LoVo (cell line): Measurements from ENCODE around the gene DIP2A.

Source experiments
- DNase-seq: peaks from one replicate; pipeline ENCODE4 v3.0.0-alpha.2; 2016; ENCODE audit warnings: low spot score

Gene DIP2A

DNA sequence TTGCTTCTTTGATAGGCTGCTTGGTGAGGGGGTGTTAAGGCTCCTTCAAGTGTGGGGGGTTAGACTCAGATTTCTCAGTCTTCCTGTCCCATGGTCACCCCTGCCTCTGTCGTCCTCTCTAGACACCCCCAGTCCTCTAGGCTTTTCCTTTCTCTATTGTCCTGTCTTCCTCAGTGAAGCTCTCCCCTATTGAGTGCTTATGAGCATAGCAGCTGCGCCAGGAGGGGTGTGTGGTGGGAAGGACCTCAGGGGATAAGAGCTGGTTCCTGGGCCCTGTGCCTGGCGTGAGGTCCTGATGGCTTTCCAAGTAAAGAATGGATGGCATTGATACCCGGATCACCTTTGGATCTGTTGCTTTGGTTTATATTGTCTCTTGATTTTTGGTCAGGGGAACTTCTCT, 69.1 kb downstream of the DIP2A start:
- no peak for DNase-seq

DNA sequence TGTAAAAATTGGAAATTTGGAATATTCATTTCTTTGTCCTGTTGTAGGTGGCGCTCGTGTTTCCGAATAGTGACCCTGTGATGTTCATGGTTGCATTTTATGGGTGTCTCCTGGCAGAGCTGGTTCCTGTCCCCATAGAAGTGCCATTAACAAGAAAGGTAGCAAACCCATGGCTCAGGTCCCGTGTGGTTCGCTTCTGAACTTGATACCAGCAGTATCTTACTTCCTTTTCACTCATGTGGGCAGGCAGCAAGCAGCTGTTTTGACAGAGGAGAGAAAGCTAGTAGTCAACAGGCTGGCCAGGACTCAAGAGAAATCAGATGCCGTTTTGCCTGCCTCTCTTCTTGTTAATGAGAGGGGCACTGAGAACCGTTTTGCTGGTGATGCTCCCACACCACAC, 73.4 kb downstream of the DIP2A start:
- DNase-seq, result no peak

DNA sequence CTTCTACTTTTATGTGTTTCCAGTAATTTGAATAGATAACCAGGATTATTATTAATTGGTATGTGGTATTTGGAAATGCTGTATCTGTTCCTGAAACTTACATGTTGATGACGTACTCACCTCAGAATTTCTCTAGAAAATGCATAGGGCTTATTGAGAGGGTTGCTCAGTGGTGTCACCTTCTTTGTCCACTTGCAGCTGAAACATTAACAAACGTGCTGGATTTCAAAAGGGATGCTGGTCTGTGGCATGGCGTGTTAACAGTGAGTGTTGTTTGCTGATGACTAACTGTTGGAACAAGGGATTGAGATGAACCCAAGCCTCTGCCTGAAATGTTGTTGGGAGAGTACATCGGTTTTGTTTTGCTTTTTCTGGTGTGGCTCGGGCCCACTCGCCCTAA, 78.3 kb downstream of the DIP2A start:
- DNase-seq, result no peak

DNA sequence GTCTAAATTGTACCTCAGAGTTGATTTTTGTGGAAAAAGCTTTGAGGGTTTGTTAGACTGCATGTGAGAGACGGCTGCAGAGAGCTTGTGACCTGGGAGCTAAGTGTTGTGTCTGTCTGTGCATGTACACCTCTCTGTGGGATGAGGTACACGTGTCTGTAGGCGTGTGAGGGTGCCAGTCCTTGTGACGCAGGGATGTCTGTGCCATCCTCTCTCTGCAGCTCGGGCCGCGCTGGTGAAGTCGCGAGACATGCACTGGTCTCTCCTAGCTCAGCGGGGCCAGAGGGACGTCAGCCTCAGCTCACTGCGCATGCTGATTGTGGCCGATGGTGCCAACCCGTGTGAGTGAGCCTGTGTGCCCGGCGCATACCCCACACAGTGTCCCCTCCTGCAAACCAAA, 79.6 kb downstream of the DIP2A start:
- DNase-seq, result no peak

DNA sequence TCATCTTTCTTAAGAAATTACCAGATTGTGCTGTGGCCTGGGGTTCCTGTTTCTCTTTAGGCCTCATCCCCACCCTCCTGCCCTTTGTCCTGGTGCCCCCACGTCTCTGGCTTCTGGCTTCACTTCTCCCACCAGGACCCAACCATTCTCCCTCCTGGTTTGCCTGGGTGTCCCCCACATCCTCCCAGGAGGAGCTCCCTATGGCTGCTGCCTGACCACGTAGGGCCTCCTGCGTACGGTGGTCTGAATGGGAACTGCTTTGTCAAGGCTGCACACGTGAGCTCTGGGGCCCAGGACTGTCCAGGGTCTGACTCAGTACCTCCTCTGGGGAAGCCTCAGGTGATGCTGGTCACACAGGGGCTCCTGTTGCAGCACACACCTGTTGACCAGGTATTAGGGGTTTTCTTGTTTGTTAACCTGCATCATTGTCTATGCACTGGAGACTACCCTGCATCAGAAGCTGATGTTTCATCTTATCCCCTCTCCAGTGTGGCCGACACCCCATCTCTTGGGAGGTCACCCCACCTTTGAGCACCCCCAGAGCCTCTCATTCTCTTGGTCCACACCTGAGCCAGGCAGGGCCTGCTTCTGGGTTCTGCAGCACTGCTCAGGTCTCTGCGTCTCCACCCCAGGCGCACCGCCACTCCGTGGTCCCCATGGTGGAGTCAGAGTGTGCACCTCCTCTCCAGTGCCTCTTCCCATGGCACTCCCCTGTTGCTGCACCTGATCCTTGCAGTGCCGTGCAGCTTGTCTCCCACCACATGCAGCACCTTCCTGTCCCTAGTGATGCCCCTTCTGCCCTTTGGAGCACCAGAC, 80.4 kb downstream of the DIP2A start:
- DNase-seq, result no peak

DNA sequence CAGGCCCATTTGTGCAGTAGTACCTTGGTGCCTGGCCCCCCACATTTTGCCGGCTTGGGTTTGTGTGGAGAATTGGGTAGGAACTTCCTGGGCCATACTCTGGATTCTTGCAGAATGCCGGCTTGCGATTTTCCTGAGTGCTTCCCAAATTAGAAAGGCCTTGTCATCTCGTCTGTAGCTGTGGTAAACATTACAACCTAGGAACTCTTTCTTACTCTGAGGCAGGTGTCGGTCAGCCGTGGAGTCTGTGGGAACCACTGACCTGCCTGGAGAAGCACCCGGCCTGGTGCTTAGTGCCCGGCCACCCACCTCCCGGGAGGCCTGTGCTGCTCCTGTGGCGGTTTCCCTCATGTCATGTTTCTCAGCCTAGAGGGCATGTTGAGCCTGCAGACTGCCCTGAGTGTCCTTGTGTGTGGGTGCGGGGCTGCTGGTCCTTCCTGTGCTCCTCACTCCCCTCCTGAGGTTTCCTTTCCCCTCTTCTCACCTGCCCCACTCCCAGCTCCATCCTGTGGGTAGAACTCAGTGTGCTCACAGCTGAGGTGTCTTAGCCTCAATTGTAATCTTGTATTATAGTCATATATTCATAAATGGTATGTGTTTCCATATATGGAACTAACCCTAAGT, 81.5 kb downstream of the DIP2A start:
- no peak for DNase-seq

DNA sequence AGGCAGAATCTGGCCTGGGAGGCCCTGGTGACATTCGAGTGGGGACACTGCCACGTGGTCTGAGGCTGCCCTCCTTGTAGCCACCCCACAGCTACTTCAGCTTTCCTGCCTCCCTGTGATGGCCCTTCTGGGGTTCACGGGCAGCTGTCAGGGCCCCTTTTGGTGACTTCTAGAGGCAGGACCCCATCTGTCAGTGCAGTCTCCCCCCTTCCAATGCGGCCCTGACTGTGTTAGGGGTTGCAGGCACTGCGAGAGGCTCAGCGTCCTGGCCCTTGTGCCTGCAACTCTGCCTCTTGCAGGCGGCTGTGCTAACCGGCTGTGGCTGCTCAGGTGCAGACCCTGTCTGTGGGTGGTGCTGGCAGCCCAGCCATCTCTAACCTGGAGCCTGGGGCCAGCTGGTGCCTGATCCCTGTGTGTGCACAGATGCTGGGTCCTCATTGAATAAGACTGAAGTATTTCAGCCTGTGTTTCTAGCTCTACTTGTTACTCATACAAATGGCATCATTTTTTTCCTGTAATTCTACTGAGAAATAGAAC, 84.0 kb downstream of the DIP2A start:
- DNase-seq, result no peak

DNA sequence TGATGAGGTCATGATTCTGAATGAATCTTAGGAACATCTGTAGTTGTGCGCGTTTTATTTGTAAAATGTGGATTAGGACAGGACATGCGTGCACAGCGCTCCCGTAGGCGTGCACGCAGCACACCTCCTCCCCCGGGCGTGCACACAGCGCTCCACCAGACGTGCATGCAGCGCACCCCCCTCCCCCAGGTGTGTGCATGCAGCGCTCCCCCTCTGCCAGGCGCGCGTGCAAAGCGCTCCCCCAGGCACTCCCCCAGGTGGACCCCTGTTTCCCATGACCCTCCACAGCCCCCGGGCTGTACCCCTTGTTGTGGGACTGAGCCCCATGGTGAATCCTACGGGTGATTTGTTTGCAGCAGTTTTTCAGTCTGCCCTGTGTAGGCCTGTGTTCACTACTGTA, 84.6 kb downstream of the DIP2A start:
- no peak for DNase-seq

DNA sequence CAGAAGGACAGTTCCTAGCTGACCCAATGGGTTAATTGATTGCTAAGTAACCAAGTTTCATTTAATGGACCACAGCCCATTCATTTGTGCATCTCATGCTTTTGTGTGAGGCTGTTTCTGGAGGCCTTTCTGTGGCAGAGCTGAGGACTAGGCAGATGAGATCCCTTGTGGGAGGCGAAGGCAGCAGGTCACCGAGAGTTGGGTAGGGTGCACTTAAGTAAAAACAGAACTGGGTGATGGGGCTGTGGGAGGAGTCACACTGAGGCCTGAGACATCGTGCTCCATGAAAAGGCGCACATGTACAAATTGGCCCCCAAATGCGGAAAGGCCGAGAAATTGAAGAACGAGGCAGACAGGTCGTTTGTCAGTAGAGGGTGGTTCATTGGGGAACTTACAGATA, 85.3 kb downstream of the DIP2A start:
- DNase-seq, result no peak

DNA sequence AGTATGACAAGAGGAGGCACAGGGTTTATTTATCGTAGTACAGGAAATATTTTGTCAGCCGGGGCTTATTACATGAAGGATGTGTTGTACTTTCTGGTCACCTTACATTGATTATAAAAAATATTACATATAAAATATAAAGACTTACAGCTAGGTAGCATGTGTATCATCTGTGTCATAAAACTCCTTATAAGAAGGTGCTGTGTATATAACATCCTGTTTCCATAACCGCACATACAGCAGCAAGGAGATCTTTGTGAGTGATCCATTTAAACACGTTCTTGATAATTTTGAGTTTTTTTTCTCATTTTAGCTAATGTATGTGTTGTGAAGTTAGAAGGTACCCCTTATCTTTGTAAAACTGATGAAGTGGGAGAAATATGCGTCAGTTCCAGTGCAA, 86.1 kb downstream of the DIP2A start:
- no peak for DNase-seq

DNA sequence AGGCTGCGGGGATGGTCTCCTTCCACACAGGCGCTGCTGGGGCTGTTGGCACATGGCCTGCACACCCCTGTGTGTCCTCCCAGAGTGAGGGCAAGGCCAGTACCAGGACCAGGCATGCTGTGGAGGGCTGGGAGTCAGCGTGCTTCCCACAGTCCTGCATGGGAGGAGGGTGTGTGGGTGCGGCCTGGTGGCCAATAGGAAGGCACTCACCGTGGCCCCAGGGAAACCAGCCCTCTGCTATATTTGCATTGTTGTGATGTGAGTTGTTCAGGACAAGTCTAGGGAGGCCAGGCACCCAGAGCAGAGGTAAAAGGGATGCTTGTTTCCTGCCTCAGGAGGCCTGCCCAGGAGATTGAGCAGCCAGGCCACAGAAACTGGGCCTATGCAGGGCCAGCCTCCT, 86.7 kb downstream of the DIP2A start:
- DNase-seq, result no peak

DNA sequence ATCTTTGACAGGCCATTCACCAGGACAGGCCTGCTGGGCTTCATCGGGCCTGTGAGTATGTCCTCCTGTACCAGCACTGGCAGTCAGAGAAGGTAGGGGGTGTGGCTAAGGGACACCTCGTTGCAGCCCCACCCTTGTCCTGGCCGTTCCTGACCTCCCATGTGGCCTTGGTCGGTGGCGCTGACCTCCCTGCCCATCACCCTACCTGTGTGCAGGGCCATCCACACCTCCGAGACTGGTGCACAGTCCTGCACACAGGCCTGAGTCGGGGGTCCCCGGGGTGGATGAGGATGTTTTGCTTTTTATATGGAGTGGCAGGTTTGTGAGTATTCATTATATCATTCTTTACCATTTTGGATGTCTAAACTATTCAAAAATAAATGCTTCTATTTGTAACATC, 87.2 kb downstream of the DIP2A start:
- DNase-seq, result no peak

DNA sequence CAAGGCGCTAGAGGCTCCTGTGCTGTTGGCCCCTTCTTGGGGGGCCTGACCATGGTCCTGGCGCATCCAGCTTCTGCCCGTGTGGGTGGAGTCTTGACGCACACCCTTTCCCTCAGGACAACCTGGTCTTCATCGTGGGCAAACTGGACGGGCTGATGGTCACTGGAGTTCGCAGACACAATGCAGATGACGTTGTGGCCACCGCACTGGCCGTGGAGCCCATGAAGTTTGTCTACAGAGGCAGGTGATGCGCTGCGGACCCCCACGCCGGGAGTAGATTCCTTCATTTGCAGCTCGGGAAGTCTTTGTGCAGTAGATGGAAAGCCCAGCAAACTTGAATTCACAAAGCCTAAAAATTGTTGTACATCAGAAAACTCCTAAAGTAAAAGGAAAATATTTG, 88.1 kb downstream of the DIP2A start:
- DNase-seq, result no peak

DNA sequence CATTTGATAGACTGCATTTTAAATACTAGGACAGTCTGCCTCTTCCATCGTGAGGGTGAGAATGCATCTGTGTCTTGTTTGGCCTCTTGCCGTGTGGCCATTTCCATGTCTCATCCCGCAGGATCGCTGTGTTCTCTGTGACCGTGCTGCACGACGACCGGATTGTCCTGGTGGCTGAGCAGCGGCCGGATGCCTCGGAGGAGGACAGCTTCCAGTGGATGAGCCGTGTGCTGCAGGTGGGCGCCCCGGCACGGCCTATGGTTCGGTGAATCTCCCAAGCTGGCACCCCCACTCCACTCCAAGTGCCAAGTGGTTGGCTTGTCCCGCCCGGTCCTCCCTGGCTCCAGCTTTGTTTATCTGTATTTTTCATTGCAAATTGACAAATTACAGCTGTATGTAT, 91.0 kb downstream of the DIP2A start:
- no peak for DNase-seq

DNA sequence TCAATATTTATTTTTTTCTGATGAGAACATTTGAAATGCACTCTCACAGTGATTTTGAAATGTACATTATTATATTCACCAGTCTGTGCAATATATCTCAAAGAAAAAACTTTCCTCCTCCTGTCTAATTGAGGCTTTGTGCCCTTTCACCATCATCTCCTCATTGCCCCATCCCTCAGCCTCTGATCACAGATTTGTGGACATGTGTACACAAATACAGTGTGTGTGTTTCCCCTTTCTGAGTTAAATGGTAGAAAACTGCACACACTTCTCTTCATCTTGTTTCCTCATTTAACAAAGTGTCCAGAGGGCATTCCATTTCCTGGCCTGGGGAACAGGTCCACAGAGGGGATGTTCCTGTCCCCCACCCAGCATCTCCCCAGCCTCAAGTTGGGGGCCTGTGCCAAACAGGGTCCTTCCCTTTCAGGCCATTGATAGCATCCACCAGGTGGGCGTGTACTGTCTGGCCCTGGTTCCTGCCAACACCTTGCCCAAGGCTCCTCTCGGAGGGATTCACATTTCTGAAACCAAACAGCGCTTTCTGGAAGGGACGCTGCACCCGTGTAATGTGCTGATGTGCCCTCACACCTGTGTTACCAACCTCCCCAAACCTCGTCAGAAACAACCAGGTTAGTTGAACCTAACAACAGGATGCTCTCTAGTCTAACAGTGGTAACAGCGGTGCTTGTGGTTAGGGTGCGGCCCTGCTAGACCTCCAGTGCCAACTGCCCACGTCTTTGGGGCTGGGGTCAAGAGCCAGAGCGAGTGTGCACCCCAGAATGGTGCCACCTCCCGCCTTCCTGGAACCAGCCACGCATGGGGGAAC, 91.6 kb downstream of the DIP2A start:
- DNase-seq, result no peak

DNA sequence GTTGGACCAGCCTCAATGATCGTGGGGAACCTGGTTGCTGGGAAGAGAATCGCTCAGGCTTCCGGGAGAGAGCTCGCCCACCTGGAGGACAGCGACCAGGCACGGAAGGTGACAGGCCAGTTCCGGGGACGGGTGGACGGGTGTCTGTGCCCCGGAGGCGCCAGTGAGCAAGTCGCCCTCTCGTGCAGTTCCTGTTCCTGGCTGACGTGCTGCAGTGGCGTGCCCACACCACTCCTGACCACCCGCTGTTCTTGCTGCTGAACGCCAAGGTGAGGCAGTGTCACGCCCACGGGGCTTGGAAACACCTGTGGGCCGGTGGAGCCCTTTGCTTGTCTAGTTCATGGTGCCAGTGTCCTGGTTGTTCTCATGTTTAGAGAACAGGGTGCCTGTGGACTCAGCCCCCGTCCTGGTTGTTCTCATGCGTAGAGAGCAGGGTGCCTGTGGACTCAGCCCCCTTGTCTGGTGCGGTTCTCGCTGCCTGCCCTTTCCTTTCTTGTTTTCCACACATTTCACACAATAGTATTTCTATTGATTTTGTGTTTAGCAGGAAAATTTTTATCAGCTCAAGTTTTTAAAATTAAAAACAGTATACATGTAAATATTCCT, 93.0 kb downstream of the DIP2A start:
- no peak for DNase-seq

DNA sequence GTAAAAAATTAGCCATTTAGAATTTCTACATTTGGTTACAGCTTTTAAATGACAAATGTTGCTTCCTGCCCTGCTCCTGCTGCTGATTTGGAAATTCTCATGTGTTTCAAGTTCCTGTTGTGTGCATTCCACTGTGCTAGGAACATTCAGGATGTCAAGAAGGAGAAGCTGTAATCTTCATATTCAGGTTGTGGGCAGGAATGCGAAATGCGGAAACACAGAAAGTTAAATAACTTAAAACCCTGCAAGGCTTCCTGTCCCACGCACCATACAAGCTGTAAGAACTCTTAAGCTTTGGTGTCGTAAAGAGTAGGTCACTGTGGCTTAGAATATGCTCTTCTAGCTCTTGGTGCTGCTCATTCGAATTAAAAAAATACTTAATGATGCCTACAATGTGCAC, 93.6 kb downstream of the DIP2A start:
- no peak for DNase-seq

DNA sequence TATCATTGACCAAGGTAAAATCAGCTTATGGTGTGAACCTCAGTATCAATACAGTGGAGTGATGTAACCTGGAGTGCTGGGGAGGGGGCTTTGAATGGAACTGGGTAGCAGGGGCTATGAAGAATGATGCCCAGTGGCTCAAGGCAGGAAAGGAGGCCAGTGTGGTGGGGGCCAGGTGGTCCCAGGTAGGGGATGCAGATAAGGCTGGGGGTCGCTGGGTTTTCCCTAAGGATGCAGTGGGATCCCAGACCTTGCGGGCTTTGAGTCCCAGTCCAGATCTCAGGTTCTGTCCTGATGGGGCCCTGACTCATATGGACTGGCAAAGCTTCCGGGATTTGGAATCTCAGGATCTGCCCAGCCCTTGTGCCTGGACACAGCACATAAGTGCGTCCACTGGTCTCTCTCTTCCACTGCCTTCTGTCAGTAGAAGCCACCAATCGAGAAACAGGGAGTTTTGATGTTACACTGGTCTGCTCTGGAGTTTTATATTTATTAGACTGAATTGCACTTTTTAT, 94.2 kb downstream of the DIP2A start:
- DNase-seq, result no peak

DNA sequence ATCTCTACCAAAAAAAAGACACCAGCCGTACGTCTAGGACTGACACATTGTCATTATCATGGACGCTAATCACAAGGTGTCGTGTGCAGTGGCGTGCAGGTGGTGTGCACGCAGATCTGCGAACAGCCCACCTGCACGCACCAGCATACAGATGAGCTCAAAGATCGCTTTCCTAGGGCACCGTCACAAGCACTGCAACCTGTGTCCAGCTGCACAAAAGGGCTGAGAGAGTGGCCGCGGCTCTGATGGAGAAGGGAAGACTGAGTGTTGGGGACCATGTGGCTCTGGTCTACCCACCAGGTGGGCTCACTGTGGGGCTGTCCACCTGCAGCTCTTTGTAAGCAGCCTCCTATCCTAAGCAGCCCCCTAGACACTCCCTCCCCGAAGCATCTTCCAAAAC, 95.3 kb downstream of the DIP2A start:
- DNase-seq, result no peak

DNA sequence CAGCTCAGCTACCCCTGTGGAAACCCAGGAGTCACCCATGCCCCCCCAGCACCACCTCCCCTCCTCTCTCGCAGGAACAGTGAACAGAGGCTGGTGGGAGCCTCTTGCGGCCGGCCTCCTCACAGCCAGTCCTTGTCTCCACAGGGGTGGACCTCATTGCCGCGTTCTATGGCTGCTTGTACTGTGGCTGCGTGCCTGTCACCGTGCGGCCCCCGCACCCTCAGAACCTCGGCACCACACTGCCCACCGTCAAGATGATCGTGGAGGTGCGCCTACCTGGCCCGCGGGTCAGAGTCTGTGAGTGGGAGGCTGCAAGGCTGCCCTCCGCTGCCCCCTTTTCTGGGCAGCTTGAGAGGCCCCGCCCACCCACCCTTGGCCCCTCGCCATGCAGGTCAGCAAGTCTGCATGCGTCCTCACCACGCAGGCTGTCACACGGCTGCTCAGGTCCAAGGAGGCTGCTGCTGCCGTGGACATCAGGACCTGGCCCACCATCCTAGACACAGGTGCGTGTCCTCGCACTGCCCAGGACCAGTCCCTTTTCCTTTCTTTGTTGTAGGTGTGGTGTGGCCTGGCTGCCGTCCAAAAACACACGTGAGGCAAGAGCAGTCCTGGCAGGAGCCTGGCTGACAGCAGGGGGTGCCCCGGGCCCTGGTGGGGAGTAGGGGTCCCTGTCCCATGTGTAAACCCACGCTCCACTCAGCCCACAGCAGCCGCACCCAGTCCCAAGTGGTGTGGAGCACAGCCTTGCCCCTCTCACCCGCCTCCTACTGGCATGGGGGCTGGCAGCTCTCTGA, 95.9 kb downstream of the DIP2A start:
- DNase-seq, result no peak

DNA sequence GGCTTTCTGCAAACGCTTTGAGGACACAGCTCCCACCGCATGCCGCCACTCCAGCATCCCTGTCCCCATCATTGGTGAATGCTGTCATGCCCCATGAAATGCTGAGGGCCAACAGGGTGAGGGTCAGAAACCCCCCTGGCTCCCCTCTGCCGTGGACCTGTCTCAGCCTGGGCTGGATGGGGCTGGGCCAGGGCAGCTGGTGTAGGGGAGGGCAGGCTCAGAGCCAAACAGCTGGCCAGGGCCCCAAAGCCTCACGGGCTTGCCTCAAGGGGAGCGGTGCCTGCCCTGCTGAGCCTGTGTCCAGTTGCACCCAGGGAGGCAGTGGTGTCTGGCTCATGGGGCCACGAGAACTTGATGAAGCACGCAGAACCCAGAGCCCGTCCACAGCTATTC, 96.5 kb downstream of the DIP2A start:
- DNase-seq, result no peak
